Panc1 (cell line): ENCODE results near the gene ENTREP1. TPM values are rescaled to one million over a fixed set of nuclear protein-coding genes. Genes with fewer than 3 reads are reported as not detected.

Source experiments
- total RNA-seq: library from RNA; stranded (reverse); gene quantifications from one replicate; pipeline ENCODE4 v1.2.1, GENCODE V29; 2021; ENCODE audit not compliant: unreplicated experiment

ENTREP1 gene
- total RNA-seq, 1 experiment from 2014 or later: 0.13 TPM

Other genes starting within 250 kb of the ENTREP1 start
- 40.2 TPM for gene TJP2, start 150.9 kb upstream of the ENTREP1 start, total RNA-seq